BE2C (cell line): ENCODE data around the gene TBC1D22A.

Experiments used
- DNase-seq: peaks from one replicate; pipeline ENCODE4 v3.0.0-alpha.2; 2020
- H3K27me3 ChIP-seq: fragments of 250-450 bp; sonication (Bioruptor Pico); 2 replicates; pipeline ENCODE4 v1.5.1; 2020; ENCODE audit warnings: mild to moderate bottlenecking
- H3K36me3 ChIP-seq: fragments of 250-450 bp; sonication (Bioruptor Pico); 2 replicates; pipeline ENCODE4 v1.5.1; 2020; ENCODE audit warnings: mild to moderate bottlenecking
- H3K4me1 ChIP-seq: fragments of 250-450 bp; sonication (Bioruptor Pico); 2 replicates; pipeline ENCODE4 v1.5.1; 2020
- H3K4me3 ChIP-seq: 2 replicates; pipeline ENCODE4 v1.5.1; 2011; ENCODE audit warnings: low read depth, low read length
- H3K9me3 ChIP-seq: fragments of 250-450 bp; sonication (Bioruptor Pico); 2 replicates; pipeline ENCODE4 v1.5.1; 2020
- CTCF ChIP-seq: IDR thresholded peaks from 2 replicates; pipeline ENCODE4 v1.5.1; 2012; ENCODE audit warnings: mild to moderate bottlenecking, low read depth, low read length

TBC1D22A gene

GRCh38 chr22:46890819-46891218 lies 128.4 kb downstream of the TBC1D22A start:
- Histone ChIP-seq H3K36me3 (no peaks in the 10 kb centered on the region; the same call in 1 of the 2 replicates), H3K9me3 (no peaks in the 10 kb centered on the region), H3K4me1 (no peaks in the 10 kb centered on the region), H3K4me3 (no peak overlapping the region), H3K27me3 (no peaks in the 10 kb centered on the region)
- TF ChIP-seq CTCF = no peak
- DNase-seq = no peak

- Histone ChIP-seq H3K4me1 (no peaks in the 10 kb centered on the region), H3K27me3 (no peaks in the 10 kb centered on the region), H3K36me3 (no peaks in the 10 kb centered on the region; the same call in 1 of the 2 replicates), H3K9me3 (no peaks in the 10 kb centered on the region), H3K4me3 (no peak overlapping the region)
- no peak for TF ChIP-seq CTCF
- no peak for DNase-seq
Observed at GRCh38 chr22:46891382-46891951, 129.0 kb downstream of the TBC1D22A start.

- H3K4me1 ChIP-seq = peaks cover 3% of the 10 kb centered on the region; the same call in 1 of the 2 replicates
- H3K9me3 ChIP-seq = no peaks in the 10 kb centered on the region
- DNase-seq = no peak
- TF ChIP-seq CTCF = no peak
- no peak overlapping the region for H3K4me3 ChIP-seq
- H3K27me3 ChIP-seq = no peaks in the 10 kb centered on the region
- H3K36me3 ChIP-seq = no peaks in the 10 kb centered on the region; the same call in 1 of the 2 replicates
Observed at GRCh38 chr22:46892866-46893265, 130.4 kb downstream of the TBC1D22A start.

- Histone ChIP-seq H3K36me3 (no peaks in the 10 kb centered on the region; the same call in 1 of the 2 replicates), H3K4me1 (peaks cover 3% of the 10 kb centered on the region; the same call in 1 of the 2 replicates), H3K9me3 (no peaks in the 10 kb centered on the region), H3K4me3 (no peak overlapping the region), H3K27me3 (no peaks in the 10 kb centered on the region)
- DNase-seq = no peak
- no peak for TF ChIP-seq CTCF
Observed at GRCh38 chr22:46893281-46894020, 131.0 kb downstream of the TBC1D22A start.

- Histone ChIP-seq H3K27me3 (no peaks in the 10 kb centered on the region), H3K9me3 (no peaks in the 10 kb centered on the region), H3K4me1 (peaks cover 3% of the 10 kb centered on the region; the same call in 1 of the 2 replicates), H3K36me3 (no peaks in the 10 kb centered on the region; the same call in 1 of the 2 replicates), H3K4me3 (no peak overlapping the region)
- no peak for TF ChIP-seq CTCF
- no peak for DNase-seq
Observed at GRCh38 chr22:46894081-46894671, 131.7 kb downstream of the TBC1D22A start.
